H9 (cell line): ENCODE data around the gene POP4. TPM values are rescaled to one million over a fixed set of nuclear protein-coding genes. Genes with fewer than 3 reads are reported as not detected.
A peak's percentile ranks its signal among the peaks of the same experiment; 100 is the strongest.

ENCODE experiments used
- DNase-seq: peaks from one replicate; pipeline ENCODE4 v3.0.0-alpha.2; 2017
- H2AFZ ChIP-seq: one replicate; pipeline ENCODE4 v1.6.1; 2013; ENCODE audit warnings: mild to moderate bottlenecking, low read length, control low read depth, moderate library complexity
- H2AK5ac ChIP-seq: 2 replicates; pipeline ENCODE4 v1.6.1; 2013; ENCODE audit warnings: low read length, control low read depth, mixed read lengths; ENCODE audit not compliant: insufficient read length
- H2BK120ac ChIP-seq: one replicate; pipeline ENCODE4 v1.6.1; 2013; ENCODE audit warnings: low read depth, mild to moderate bottlenecking, low read length, control low read depth, inconsistent platforms; ENCODE audit not compliant: poor library complexity, severe bottlenecking
- H2BK12ac ChIP-seq: 2 replicates; pipeline ENCODE4 v1.6.1; 2013; ENCODE audit warnings: low read length, control low read depth, mixed read lengths, low read depth; ENCODE audit not compliant: insufficient read length
- H2BK15ac ChIP-seq: 2 replicates; pipeline ENCODE4 v1.6.1; 2013; ENCODE audit warnings: low read depth, low read length, control low read depth
- H2BK20ac ChIP-seq: one replicate; pipeline ENCODE4 v1.6.1; 2013; ENCODE audit warnings: low read depth, mild to moderate bottlenecking, low read length, control low read depth, inconsistent platforms; ENCODE audit not compliant: poor library complexity, severe bottlenecking
- H2BK5ac ChIP-seq: 2 replicates; pipeline ENCODE4 v1.6.1; 2013; ENCODE audit warnings: low read length, control low read depth, mixed read lengths; ENCODE audit not compliant: insufficient read length
- H3K14ac ChIP-seq: 2 replicates; pipeline ENCODE4 v1.6.1; 2013; ENCODE audit warnings: low read length, control low read depth; ENCODE audit not compliant: insufficient read depth
- H3K18ac ChIP-seq: 2 replicates; pipeline ENCODE4 v1.6.1; 2013; ENCODE audit warnings: low read depth, mild to moderate bottlenecking, mixed read lengths, low read length, control low read depth; ENCODE audit not compliant: insufficient read length
- H3K23ac ChIP-seq: 2 replicates; pipeline ENCODE4 v1.6.1; 2013; ENCODE audit warnings: low read length, control low read depth, mixed read lengths, low read depth; ENCODE audit not compliant: insufficient read length
- H3K23me2 ChIP-seq: 2 replicates; pipeline ENCODE4 v1.6.1; 2013; ENCODE audit warnings: low read depth, mild to moderate bottlenecking, mixed read lengths, low read length, control low read depth; ENCODE audit not compliant: insufficient read length, poor library complexity, severe bottlenecking
- H3K27ac ChIP-seq: 2 replicates; pipeline ENCODE4 v1.5.1; 2013; ENCODE audit warnings: low read length, control low read depth, mixed read lengths, low read depth; ENCODE audit not compliant: insufficient read length
- H3K27me3 ChIP-seq: 2 replicates; pipeline ENCODE4 v1.6.1; 2013; ENCODE audit warnings: low read length, control low read depth, inconsistent platforms; ENCODE audit not compliant: insufficient read depth
- H3K4ac ChIP-seq: 2 replicates; pipeline ENCODE4 v1.6.1; 2013; ENCODE audit warnings: low read depth, mild to moderate bottlenecking, control low read depth, inconsistent platforms, low read length, moderate library complexity
- H3K4me1 ChIP-seq: 2 replicates; pipeline ENCODE4 v1.6.1; 2013; ENCODE audit warnings: low read length, control low read depth, inconsistent platforms; ENCODE audit not compliant: insufficient read depth
- H3K4me2 ChIP-seq: 2 replicates; pipeline ENCODE4 v1.6.1; 2013; ENCODE audit warnings: low read length, control low read depth, mixed read lengths; ENCODE audit not compliant: insufficient read length, insufficient read depth
- H3K56ac ChIP-seq: 2 replicates; pipeline ENCODE4 v1.6.1; 2013; ENCODE audit warnings: low read depth, mild to moderate bottlenecking, mixed read lengths, low read length, control low read depth; ENCODE audit not compliant: insufficient read length
- H3K79me1 ChIP-seq: 2 replicates; pipeline ENCODE4 v1.6.1; 2013; ENCODE audit warnings: low read depth, mild to moderate bottlenecking, moderate library complexity, low read length, control low read depth, inconsistent platforms; ENCODE audit not compliant: insufficient read depth, poor library complexity, severe bottlenecking
- H3K79me2 ChIP-seq: 2 replicates; pipeline ENCODE4 v1.6.1; 2013; ENCODE audit warnings: low read length, control low read depth, inconsistent platforms; ENCODE audit not compliant: insufficient read depth
- H3K9ac ChIP-seq: 2 replicates; pipeline ENCODE4 v1.6.1; 2013; ENCODE audit warnings: low read length, control low read depth, mixed read lengths; ENCODE audit not compliant: insufficient read length; ENCODE audit errors: extremely low read depth
- H3K9me3 ChIP-seq: one replicate; pipeline ENCODE4 v1.6.1; 2013; ENCODE audit warnings: low read depth, low read length, inconsistent platforms; ENCODE audit not compliant: control insufficient read depth
- H3T11ph ChIP-seq: one replicate; pipeline ENCODE4 v1.6.1; 2013; ENCODE audit warnings: mild to moderate bottlenecking, low read length, control low read depth, inconsistent platforms
- H4K20me1 ChIP-seq: one replicate; pipeline ENCODE4 v1.6.1; 2013; ENCODE audit not compliant: control insufficient read depth, insufficient read length, insufficient read depth
- H4K5ac ChIP-seq: 2 replicates; pipeline ENCODE4 v1.6.1; 2013; ENCODE audit warnings: low read depth, mild to moderate bottlenecking, mixed read lengths, low read length, control low read depth; ENCODE audit not compliant: insufficient read length
- H4K8ac ChIP-seq: replicated peaks from 2 replicates; pipeline ENCODE4 v1.6.1; 2013; ENCODE audit warnings: low read length, control low read depth, mixed read lengths, low read depth; ENCODE audit not compliant: insufficient read length
- H4K91ac ChIP-seq: 2 replicates; pipeline ENCODE4 v1.6.1; 2013; ENCODE audit warnings: low read depth, mild to moderate bottlenecking, moderate library complexity, mixed read lengths, low read length, control low read depth; ENCODE audit not compliant: insufficient read length
- H3K27ac Mint-ChIP-seq, 3 experiments: 2 replicates in 2 of 3; 3 replicates in 1 of 3; pipeline ENCODE4 v1.8.0; 2020 to 2021; ENCODE audit warnings: mixed read lengths in 3 of 3, mild to moderate bottlenecking in 1 of 3, moderate library complexity in 1 of 3
- H3K27me3 Mint-ChIP-seq: 2 replicates; pipeline ENCODE4 v1.8.0; 2021; ENCODE audit warnings: low read depth, mild to moderate bottlenecking, moderate library complexity, mixed read lengths
- H3K36me3 Mint-ChIP-seq, 3 experiments: 2 replicates in 2 of 3; 3 replicates in 1 of 3; pipeline ENCODE4 v1.8.0; 2020 to 2021; ENCODE audit warnings: low read depth in 3 of 3, mixed read lengths in 3 of 3; ENCODE audit not compliant: insufficient read depth in 1 of 3
- H3K4me1 Mint-ChIP-seq, 2 experiments: 2 replicates each; pipeline ENCODE4 v1.8.0; 2020; ENCODE audit warnings: mixed read lengths in 2 of 2
- H3K4me3 Mint-ChIP-seq, 2 experiments: 2 replicates in 1 of 2; 3 replicates in 1 of 2; pipeline ENCODE4 v1.8.0; 2020 to 2021; ENCODE audit warnings: mild to moderate bottlenecking in 2 of 2, mixed read lengths in 2 of 2, moderate library complexity in 1 of 2
- H3K9me3 Mint-ChIP-seq, 2 experiments: 2 replicates in 1 of 2; 3 replicates in 1 of 2; pipeline ENCODE4 v1.8.0; 2020; ENCODE audit warnings: mild to moderate bottlenecking in 2 of 2, mixed read lengths in 2 of 2, moderate library complexity in 1 of 2
- WGBS: extraction: QIAGEN DNeasy Blood & Tissue Kit; methylation state at CpG from one replicate; pipeline ENCODE4 v1.1.7; 2013; ENCODE audit warnings: missing lambda C conversion rate, low lambda C conversion rate, mixed read lengths; ENCODE audit not compliant: insufficient read length; ENCODE audit errors: extremely low coverage; 5-methylcytosine and 5-hydroxymethylcytosine counted together
- total RNA-seq: library from RNA; stranded (reverse); gene quantifications from 2 replicates; pipeline ENCODE4 v1.2.1, GENCODE V29; 2021
- TF ChIP-seq, protein P1 (sequence below): fragments of 200-600 bp; sonication (generic); conservative IDR thresholded peaks from 3 replicates; pipeline ENCODE4 v1.8.0; 2021; ENCODE audit warnings: antibody characterized with exemption, mild to moderate bottlenecking

POP4 gene
- total RNA-seq, 1 experiment from 2014 or later: 51.4 TPM

DNA sequence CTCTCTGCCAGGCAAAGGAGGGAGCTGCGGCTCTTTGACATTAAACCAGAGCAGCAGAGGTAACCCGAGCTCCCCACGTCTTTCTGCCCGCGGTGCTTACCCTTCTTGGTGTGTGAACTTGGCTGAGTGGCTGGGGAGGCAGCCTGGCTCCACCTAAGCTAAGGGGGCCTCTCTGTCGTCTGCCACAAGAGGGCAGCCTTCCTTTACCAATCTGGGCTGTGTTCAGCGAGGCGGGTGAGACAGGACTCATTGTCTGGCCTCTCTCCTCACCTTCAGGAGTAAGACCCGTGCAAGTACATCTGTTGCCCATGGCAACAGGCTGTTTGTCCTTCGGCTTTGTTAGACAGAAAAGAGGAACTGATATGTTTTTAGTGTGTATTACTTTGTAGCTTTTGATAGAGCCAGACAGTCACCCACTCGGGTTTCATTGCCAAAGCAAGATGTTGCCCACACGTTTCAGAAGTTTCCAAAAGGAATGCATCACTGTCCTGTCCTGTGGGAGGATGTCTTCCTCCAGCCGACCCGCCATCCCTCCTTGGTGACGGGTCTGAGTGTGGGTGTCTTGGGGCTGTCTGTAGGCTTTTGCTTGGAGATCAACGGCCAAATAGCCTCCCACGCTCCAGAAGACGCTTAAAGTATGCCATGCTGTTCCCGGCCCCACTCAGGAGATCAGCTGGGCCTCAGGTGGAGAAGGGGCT is 4.6 kb downstream of the POP4 start:
- no peak overlapping the region for H3K56ac ChIP-seq
- Mint-ChIP-seq H3K27me3 (no peaks in the 10 kb centered on the region; the same call in 1 of the 2 replicates), H3K9me3 (peaks cover 0 to 2% of the 10 kb centered on the region in 2 experiments; a peak in 1 of 5 replicates), H3K36me3 (peaks cover 16 to 59% (median 45%) of the 10 kb centered on the region in 3 experiments; a peak in 6 of 7 replicates), H3K4me3 (no peak overlapping the region; a peak in 1 of 5 replicates), H3K27ac (peak overlapping the region in 1 of 3 experiments; percentile 95; a peak in 2 of 7 replicates), H3K4me1 (peaks cover 7 to 10% of the 10 kb centered on the region in 2 experiments)
- no peak overlapping the region for H2BK120ac ChIP-seq
- DNase-seq: peak; percentile 95
- TF ChIP-seq, protein P1, sequence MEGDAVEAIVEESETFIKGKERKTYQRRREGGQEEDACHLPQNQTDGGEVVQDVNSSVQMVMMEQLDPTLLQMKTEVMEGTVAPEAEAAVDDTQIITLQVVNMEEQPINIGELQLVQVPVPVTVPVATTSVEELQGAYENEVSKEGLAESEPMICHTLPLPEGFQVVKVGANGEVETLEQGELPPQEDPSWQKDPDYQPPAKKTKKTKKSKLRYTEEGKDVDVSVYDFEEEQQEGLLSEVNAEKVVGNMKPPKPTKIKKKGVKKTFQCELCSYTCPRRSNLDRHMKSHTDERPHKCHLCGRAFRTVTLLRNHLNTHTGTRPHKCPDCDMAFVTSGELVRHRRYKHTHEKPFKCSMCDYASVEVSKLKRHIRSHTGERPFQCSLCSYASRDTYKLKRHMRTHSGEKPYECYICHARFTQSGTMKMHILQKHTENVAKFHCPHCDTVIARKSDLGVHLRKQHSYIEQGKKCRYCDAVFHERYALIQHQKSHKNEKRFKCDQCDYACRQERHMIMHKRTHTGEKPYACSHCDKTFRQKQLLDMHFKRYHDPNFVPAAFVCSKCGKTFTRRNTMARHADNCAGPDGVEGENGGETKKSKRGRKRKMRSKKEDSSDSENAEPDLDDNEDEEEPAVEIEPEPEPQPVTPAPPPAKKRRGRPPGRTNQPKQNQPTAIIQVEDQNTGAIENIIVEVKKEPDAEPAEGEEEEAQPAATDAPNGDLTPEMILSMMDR: peak; percentile 94
- no peak overlapping the region for H3K27ac ChIP-seq
- H3K14ac ChIP-seq: peak overlapping the region; percentile 60; the same call in 1 of the 2 replicates
- H3K23me2 ChIP-seq: no peaks in the 10 kb centered on the region
- H3K79me1 ChIP-seq: no peaks in the 10 kb centered on the region
- no peaks in the 10 kb centered on the region for H3K4me1 ChIP-seq
- H3T11ph ChIP-seq: no peak overlapping the region
- no peak overlapping the region for H2AK5ac ChIP-seq
- H4K91ac ChIP-seq: no peak overlapping the region
- H3K9ac ChIP-seq: no peak overlapping the region
- peak overlapping the region; percentile 6; the same call in 1 of the 2 replicates for H2BK15ac ChIP-seq
- no peak overlapping the region for H4K5ac ChIP-seq
- H2BK20ac ChIP-seq: no peak overlapping the region
- no peak overlapping the region for H2BK5ac ChIP-seq
- H3K27me3 ChIP-seq: no peaks in the 10 kb centered on the region
- no peak overlapping the region for H3K23ac ChIP-seq
- WGBS: no CpG with 5 or more reads among the region's 19 CpGs
- no peak overlapping the region for H3K4me2 ChIP-seq
- H3K79me2 ChIP-seq: no peaks in the 10 kb centered on the region
- H3K18ac ChIP-seq: peak overlapping the region; percentile 52
- H2AFZ ChIP-seq: no peak overlapping the region
- no peak overlapping the region for H4K8ac ChIP-seq
- H3K9me3 ChIP-seq: no peaks in the 10 kb centered on the region
- H3K4ac ChIP-seq: no peak overlapping the region; the same call in 1 of the 2 replicates
- no peak overlapping the region for H2BK12ac ChIP-seq
- no peaks in the 10 kb centered on the region for H4K20me1 ChIP-seq
